Endometrial microvascular endothelial cells (primary cell): Measurements from ENCODE around the gene SLC25A1. TPM values are rescaled to one million over a fixed set of nuclear protein-coding genes. Genes with fewer than 3 reads are reported as not detected.
"Not testable (repeated sequence)": the region's sequence is repeated elsewhere in the genome, so short reads cannot be mapped to it uniquely, and the experiment has no call there.

Experiments
- in situ Hi-C: cut with HindIII; loops from 2 replicates; pipeline ENCODE4 v1.10.0; 2017; ENCODE audit warnings: low sequenced_read_pairs, low pct_unique_long_range_greater_than_20kb; ENCODE audit errors: inconsistent ontology term
- total RNA-seq: library from RNA; depleted of rRNA; stranded (reverse); fragments of >200 nt; gene quantifications from one replicate; pipeline ENCODE4 v1.2.3, GENCODE V29; 2015; ENCODE audit errors: inconsistent ontology term

Gene SLC25A1
- total RNA-seq, 1 donor from 2014 or later: 76.7 TPM

DNA sequence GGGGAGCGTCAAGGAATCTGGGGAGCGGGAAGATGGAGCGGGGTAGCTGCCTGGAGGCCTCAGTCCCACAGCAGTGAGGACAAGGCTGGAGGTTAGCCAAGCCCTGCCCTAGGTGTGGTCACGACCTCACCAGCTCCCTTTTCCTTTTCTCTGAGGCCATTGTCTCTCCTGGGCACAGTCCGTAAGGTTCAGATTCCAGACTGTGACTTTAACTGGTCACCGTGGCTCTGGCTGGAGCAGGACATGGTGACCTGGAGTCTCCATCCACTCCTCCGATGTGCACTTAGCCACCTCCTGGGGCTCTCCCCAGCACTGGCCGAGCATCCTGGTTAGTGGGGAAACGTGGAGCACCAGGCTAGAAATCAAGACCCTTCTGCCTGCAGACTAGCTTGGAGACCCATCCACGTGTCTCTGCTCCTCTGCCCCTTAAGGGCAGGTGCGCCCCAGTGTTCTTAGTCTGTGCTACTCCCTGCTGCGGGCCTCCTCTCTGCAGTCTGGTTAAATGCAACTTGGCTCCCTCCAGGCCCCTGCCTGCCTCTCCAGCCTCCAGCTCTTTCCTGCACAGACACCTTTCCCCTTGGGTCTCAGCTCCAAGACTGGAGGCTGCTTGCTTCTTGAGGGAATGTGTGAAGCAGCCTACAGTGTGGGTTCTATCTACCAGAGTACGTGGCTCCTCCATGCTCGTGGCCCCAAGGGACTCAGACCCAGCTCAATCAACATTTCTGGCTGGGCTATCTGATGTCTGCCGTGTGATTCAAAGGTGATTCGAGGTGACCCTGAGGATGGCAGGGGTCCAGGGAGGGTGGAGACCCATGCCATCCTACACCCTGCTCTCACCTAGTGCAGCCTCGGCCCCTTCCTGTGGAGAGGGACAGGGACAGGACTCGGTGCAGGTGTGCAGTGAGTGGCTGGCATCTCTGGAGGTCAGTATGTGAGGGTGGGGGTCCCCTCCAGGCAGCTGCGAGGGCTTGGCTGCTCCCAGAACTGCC lies 5.2 kb downstream of the SLC25A1 start:
- in situ Hi-C loops: no loop called here

DNA sequence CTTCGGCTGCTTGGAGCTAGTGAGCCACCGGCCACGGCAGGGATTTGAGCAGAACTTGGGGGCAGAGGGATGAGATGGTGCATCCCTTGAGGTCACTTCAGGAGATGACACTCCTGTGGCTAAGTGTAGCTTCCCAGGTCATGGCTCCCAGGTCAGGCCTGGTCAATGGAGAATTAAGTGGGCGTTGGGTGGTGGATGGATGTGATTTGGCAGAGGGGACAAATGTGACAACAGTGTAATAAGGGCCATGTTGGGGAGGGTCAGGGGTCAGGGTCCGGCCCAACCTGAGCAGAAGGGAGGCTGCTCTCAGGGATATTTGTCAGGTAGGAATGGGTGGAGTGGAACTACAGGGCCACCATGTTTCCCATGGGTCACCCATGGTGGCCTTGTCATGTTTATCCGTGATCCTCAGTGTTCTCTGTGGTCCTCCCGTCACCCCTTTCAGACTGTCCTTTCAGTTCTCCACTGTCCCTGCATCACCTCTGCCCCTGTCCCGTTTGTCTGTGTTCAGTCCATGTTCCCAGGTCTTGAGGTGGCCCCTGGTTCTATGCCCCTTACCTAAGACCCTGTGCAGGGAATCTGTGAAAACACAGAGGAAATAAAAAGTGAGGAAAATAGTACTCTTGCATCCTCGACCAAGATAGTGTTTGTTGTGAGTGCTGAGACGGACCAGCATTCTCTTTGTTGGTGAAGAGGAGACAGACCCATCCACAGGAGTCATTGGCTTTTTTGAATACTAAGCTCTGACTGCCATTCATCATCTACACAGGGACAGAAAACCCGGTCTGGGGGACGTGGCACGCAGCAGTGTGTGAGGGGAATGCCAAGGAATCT lies 6.1 kb downstream of the SLC25A1 start:
- in situ Hi-C loops: no loop called here

DNA sequence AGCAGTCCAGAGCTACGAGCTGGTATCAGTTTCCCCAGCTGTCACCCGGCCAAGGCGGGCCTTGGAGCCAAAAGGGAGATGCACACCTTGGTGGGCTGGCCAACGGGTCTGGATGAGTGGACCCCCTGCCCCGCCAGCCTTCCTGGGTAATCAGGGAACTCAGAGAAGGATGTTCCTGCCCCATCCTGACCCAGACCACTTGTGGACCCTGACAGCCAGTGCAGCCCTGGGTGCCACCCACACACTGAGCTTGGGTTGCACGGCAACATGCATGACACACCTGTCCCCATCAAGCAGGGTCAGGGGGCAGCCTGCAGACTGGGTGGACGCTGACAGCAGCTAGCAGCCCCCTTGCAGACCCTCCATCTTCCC lies 8.6 kb downstream of the SLC25A1 start:
- in situ Hi-C loops: no loop called here

DNA sequence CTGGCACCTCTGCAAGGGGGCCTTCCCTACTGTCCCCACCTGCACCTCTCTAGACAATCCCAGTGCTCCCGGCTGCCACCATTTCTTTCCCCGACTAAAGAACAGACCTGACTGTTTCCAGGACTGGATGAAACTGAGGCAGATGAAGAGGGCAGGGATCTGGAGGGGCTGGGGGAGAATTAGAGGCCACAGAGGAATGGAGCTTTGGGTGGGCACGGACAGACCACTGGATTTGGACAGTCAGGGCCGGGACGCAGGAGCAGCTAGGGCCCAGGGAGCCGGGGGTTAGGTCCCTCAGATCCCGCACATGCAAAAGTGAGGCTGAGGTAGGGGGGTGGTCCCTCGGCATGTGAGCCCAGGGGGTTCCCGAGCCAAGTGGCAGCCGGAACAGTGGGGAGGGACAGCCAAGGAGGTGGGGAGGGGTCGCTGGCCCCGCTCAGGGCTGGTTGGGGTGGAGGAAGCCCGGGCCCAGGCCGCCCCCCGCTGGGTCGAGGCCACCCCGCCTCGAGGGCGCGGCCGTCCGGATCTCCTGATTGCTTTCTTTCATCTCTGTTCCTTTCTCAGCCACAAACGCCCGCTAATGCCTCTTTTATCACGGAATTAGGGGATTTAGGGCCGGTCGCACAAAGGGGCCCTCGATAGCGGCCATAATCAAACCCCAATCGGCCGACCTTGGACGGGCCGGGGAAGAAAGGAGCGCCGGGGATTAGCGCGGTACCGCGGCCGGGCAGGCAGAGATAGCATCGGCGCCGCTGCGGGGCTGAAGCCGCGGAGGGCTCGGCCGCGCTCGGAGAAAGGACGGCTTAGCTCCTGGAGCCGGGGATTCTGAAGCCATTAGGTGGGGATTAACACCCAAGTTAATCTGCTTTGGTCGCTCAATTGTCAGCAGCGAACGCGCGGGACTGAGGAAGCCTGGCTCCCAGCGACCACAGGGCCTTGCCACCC lies 9.3 kb downstream of the SLC25A1 start:
- in situ Hi-C loops: no loop called here

DNA sequence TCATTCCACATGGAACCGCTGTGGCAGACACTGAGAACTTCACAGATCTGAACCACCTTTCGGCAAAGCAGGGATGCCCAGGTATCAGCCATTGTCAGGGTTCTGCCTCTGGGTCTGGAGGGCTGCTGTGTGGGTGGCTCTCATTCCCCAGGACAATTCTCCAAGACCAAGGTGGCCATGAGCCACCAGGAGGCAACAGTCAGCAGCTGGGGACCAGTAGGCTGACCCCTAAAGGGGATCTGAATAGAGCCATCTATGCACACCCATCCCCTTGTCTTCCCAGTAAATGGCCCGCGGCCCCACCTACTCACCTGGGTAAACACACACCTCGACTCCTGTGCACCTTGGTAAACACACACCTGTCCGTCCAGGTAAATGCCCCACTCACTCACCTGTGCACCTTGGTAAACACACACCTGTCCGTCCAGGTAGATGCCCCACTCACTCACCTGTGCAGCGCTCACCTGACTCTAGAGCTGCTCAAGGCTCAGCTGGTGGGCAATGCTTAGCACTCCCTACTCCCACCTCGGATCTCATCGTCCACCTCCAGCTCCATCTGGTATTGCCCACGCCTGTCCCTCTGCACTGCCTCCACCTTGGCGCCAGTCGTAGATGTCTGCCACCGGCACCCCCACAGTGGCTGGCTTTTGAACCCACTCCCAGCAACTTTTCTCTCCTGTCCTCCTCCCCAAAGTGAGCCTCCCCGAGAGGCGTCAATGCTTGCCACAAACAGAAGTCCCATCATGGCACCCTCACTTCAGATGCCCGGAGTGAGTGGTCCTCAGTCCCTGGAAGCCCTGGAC lies 10.2 kb downstream of the SLC25A1 start:
- in situ Hi-C loops: no loop called here

DNA sequence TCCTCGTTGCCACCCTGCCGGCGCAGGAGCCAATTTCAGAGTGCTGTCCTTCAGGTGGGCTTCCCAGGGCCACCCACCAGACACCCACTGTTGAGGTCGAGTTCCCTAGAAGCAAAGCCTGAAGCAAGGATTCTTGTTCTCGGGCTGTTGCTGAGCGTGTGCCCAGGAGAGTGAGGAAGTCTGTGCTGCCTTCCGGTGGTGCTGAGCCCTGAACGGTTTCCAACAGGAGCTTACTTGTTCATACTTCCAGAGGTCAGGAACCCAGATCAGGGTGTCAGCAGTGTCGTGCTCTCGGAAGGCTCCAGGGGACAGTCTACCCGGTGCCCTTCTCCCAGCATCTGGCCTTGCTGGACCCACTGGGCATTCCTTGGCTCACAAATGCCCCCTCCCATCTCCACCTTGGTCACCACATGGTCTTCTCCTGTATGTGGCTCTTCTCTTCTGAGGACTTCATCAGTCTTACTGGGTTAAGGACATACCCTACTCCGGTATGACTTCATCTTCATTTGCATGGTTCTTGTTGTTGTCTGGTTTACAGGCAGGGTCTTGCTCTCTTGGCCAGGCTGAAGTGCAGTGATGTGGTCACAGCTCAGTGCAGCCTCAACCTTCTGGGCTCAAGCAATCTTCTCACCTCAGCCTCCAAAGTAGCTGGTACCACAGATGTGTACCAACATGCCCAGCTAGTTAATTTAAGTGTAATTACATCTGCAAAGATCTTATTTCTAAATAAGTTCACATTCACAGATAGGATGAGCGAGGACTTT lies 11.2 kb downstream of the SLC25A1 start:
- in situ Hi-C loops: no loop called here

DNA sequence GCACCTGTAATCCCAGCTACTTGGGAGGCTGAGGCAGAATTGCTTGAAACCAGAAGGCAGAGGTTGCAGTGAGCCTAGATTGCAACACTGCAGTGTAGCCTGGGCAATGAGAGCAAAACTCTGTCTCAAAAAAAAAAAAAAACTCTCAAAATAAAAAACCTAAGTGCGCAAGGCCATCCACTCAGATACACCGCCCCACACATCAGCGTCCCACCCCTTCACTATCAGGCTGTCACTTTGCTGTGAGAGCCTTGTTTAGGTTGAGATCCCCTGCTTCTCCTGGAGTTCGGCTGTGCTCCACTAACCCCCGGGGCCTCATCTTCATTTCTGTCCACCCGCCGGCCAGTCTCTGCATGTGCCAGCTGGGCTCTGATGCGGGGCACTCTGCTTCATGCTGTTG lies 12.1 kb downstream of the SLC25A1 start:
- in situ Hi-C loops: no loop called here

DNA sequence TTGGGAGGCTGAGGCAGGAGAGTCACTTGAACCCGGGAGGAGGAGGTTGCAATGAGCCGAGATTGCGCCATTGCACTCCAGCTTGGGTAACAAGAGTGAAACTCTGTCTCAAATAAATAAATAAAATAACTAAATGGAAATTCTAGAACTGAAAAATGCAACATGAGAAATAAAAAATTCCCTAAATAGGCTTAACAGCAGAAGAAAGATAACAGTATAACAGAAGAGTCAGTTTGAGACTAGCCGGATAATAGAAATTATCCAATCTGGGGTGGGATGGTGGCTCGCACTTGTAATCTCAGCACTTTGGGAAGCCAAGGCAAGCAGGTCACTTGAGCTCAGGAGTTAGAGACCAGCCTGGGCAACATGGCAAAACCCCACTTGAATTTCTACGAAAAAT lies 14.1 kb downstream of the SLC25A1 start:
- in situ Hi-C loops: no loop called here

DNA sequence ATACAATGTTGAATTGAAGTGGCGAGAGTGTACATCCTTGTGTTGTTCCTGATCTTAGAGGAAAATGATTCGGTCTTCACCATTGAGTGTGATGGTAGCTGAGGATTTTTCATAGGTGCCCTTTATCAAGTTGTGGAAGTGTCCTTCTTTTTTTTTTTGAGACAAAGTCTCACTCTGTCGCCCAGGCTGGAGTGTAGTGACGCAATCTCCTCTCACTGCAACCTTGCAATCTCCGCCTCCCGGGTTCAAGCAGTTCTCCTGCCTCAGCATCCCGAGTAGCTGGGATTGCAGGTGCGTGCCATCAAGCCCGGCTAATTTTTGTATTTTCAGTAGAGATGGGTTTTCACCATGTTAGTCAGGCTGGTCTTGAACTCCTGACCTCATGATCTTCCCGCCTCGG lies 19.9 kb downstream of the SLC25A1 start:
- in situ Hi-C loops: not testable (repeated sequence)

DNA sequence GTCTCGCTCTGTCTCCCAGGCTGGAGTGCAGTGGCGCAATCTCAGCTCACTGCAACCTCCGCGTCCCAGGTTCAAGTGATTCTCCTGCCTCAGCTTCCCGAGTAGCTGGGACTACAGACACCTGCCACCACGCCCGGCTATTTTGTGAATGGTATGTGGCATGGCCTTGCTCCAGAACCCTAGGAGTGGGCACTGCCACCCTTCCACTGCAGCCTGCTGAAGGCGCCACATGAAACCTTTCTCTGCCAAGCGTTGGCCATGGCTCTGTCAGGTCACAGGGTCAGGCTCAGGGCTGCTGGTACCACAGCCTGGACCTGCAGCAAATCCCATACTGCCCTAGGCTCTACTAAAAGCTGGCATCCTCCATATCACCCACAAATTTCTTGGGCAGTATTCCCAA lies 22.4 kb downstream of the SLC25A1 start:
- in situ Hi-C loops: not testable (repeated sequence)

DNA sequence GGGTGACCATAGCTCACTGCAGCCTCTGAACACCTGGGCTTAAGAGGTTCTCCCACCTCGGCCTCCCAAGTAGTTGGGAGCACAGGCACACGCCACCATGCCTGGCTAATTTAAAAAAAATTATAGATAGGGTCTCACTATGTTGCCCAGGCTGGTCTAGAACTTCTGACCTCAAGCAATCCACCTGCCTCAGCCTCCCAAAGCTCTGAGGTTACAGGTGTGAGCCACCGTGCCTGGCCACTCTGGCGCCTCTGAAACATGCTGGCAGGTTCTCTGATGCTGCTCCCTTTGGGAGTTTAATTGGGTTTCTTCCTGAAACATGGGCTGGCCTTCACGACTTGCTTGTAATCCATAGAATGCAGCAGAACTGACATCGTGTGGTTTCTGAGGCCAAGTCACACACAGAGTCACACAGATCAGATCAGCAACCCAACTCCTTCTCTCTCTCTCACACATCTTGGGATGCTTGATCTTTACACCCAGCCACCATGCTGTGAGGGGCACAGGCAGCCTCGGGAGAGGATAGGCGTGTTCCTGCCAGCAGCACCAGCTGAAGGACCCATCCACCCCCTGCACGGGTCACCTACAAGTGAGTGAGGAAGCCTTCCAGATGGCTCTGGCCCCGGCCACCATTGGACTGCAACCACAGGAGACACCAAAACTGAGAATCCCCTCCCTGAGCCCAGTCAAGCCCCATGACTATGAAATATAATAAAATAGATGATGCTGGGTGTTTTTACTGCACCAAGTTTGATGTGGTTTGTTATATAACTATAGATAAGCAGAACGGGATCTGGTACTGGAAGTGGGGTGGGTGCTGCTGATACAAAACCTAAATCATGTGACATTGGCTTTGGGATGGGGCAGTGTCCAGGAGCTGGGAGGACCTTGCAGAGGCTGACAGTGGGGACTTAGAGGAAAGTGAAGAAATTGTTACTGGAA lies 25.3 kb downstream of the SLC25A1 start:
- in situ Hi-C loops: no loop called here

DNA sequence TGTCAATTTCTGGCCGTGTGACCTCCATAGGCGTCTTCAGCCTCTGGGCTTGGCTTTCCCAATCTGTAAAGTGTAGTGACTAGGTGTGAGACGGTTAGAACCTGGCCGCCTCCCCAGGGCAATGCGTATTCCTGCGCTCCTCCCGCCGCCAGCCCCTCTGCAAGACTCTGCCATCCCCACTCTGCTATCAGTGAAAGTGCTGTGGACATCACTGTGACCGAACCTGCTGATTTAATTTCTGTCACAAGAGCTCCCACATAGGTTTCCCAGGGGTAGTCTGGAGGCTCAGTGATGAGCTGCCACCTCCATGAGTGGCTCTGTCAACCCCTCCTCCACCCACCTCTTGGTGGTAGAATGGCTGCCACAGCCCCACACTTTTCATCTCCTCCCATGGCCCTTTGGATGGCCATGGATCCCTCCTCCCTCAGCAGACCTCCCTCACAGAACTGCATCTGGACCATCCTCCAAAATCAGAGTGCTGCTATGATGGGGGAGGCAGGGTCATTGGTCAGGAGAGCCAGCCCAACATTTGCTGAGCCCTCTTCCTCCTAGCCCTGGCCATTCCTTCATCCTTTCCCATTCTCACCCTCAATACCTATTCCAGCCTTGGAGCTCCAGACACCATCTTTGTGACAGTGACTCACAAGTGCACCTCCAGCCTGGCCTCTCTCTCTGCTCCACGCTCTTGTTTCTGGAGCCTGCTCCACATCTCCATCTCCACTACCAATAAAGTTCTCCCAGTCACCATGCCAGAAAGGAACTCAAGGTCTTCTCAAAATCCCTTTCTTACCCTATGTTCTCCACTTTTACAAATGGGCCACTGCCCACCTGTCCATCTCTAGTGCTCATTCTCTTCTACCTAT lies 27.0 kb downstream of the SLC25A1 start:
- in situ Hi-C loops: no loop called here

DNA sequence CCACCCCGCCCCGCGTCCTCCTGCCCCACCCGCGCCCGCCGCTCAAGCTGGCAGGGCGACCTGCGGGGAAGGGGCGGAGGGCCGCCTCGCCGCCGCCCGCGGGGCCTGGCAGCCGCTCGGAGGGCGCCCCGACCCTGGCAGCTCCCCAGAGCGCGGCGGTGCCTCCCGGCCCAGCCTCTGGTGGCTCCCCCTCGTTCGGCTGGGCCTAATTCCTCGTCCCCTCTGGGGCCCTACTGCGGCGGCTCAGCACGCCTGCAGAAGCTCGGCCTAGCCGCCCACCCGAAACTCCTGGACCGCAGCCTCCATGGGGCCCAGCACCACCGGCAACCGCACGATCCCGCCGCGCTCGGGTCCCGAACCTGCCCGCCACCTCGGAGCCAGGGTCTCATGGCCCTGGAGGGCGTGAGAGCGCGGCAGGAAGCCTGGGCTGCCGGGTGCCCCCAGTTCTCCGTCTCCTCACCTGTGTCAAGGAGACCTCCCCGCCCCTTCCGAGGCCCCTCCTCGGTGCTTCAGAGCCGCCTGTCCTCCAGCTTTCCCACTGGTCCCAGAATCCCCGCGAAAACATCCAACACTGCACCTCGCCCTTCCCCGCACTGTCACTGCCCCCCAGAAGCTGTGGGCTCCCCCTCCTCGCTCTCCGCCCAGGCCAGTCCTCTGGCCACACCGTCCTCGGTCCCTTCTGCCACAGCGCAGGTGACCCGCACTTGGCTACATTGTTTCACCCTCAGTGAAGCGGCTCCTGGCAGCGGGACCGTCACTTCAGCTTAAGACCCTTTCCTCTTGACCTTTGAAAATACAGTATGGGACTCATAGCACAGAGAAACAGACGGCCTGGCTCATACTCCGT lies 27.8 kb downstream of the SLC25A1 start:
- in situ Hi-C loops: no loop called here

DNA sequence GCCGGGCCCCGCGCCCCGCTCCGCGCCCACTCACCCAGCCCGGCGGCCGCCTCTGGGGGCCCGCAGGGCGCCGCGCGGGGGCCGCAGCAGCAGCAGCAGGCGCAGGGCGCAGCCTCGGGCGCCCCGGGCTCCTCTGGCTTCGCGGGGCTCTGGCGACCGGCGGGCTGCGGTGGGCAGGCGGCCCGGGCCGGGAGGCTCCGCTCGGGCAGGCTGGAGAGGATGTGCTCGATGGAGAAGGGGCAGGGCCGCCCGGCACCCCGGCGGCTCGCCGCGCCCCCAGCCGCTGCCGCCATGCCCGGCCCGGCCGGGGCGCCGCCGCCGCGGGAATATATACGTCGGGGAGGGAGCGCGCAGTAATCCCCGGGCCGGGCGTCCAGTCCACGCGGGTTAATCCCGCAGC lies 28.5 kb downstream of the SLC25A1 start, which contains the start of gene GSC2:
Gene GSC2 (minus strand): TSS at position 302 of the 400 bp plus-strand sequence. CDS start 9 bp downstream, at position 293.
- in situ Hi-C loops: no loop called here
